Measurements from ENCODE around the gene EGFLAM. TPM values are rescaled to one million over a fixed set of nuclear protein-coding genes. Genes with fewer than 3 reads are reported as not detected.

EGFLAM gene
- polyA plus RNA-seq, 2 donors = 0.53 to 0.82 TPM

DNA sequence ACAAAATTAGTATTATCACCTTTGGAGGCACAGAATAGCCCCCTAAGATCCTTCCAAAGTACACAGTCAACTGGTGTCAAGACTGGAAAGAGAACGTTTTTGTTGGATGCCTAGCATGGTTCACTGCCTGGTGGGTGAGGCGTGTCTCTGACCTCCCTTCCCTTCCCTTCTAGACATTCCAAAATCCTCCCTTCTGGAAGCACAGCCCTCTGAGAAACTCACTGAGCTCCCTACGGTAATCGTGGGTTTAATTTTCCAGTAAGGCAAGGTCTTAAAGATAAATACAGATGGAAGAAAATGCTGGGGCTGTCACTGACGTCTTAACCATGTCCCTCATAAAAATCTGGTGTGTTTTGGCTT is 159.3 kb downstream of the EGFLAM start:
- 47 to 55% methylated on average over 5 of the region's 5 CpGs for WGBS, 2 donors
- H3K4me3 ChIP-seq (ENCODE audit: low read depth in 1 of 2, low read length in 2 of 2) = no peak overlapping the region
- no peaks in the 10 kb centered on the region for H3K27me3 ChIP-seq (ENCODE audit: control insufficient read depth in 1 of 2, insufficient read depth in 2 of 2, low read length in 2 of 2)
- no peak overlapping the region for H3K27ac ChIP-seq (ENCODE audit: low read depth in 2 of 2, low read length in 1 of 2)
- no peaks in the 10 kb centered on the region for H3K9me3 ChIP-seq (ENCODE audit: control insufficient read depth in 2 of 2, insufficient read depth in 1 of 2, low read depth in 1 of 2, low read length in 1 of 2)
- H3K36me3 ChIP-seq (ENCODE audit: control insufficient read depth in 2 of 2, insufficient read depth in 2 of 2, low read length in 1 of 2) = no peaks in the 10 kb centered on the region
- H3K4me1 ChIP-seq (ENCODE audit: control insufficient read depth in 2 of 2, insufficient read depth in 2 of 2, low read length in 1 of 2) = no peaks in the 10 kb centered on the region

DNA sequence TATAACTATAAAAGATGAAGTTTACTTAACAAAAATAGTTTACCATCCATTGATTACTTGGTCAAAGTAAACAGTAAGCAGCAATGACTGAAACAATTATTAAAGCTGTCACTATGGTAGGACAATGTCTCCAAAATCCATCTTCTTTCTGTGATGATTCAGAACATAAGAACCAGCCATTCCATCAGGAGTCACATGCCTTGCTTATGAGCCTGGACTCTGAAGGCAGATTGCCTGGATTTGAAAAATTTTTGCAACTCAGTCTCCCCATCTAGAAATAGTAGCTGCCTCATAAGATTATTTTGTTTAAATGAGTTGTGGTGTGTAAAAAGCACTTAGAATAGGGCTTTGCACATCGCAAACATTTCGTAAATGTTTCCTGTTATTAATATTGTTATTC is 161.9 kb downstream of the EGFLAM start:
- Histone ChIP-seq H3K27ac (ENCODE audit: low read depth in 2 of 2, low read length in 1 of 2) (no peak overlapping the region), H3K36me3 (ENCODE audit: control insufficient read depth in 2 of 2, insufficient read depth in 2 of 2, low read length in 1 of 2) (no peaks in the 10 kb centered on the region), H3K27me3 (ENCODE audit: control insufficient read depth in 1 of 2, insufficient read depth in 2 of 2, low read length in 2 of 2) (no peaks in the 10 kb centered on the region), H3K9me3 (ENCODE audit: control insufficient read depth in 2 of 2, insufficient read depth in 1 of 2, low read depth in 1 of 2, low read length in 1 of 2) (no peaks in the 10 kb centered on the region), H3K4me1 (ENCODE audit: control insufficient read depth in 2 of 2, insufficient read depth in 2 of 2, low read length in 1 of 2) (no peaks in the 10 kb centered on the region), H3K4me3 (ENCODE audit: low read depth in 1 of 2, low read length in 2 of 2) (no peak overlapping the region)
- 96 to 100% methylated on average over 2 of the region's 2 CpGs for WGBS, 2 donors

DNA sequence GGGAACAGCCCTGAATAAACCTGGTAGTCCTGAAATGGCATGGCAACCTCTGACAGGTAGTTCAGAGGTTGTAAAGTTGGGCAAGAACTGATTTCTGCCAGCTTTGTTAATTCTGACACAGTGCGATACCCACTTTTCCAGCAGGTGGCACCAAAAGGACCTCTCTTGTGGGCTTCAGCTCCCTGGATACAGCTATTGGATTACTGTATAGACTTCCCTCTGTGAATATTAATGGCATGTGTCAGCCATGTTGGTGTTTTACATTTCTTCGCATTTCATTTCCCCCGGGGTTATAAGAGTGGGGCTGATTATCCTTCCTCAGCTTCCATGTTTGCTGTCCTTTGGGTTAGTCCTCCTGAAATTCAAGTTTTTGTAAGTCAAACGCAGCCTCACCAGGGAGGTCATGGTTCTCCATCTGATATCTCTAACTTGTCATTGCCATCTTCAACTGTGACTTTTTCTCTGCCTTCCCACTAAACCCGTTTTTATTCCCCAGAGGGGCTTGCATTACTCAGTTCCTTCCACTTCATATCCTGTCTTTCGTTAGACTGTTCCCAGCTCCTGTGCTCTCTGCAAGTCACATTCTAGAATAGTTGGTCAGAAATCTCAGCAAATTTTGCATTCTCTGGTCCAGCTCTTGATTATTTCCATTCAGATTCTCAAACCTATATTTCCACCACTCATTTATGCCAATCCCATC is 162.5 kb downstream of the EGFLAM start:
- Histone ChIP-seq H3K36me3 (ENCODE audit: control insufficient read depth in 2 of 2, insufficient read depth in 2 of 2, low read length in 1 of 2) (no peaks in the 10 kb centered on the region), H3K27ac (ENCODE audit: low read depth in 2 of 2, low read length in 1 of 2) (no peak overlapping the region), H3K27me3 (ENCODE audit: control insufficient read depth in 1 of 2, insufficient read depth in 2 of 2, low read length in 2 of 2) (no peaks in the 10 kb centered on the region), H3K4me3 (ENCODE audit: low read depth in 1 of 2, low read length in 2 of 2) (no peak overlapping the region), H3K4me1 (ENCODE audit: control insufficient read depth in 2 of 2, insufficient read depth in 2 of 2, low read length in 1 of 2) (no peaks in the 10 kb centered on the region), H3K9me3 (ENCODE audit: control insufficient read depth in 2 of 2, insufficient read depth in 1 of 2, low read depth in 1 of 2, low read length in 1 of 2) (no peaks in the 10 kb centered on the region)
- 49% methylated on average over 6 of the region's 6 CpGs for WGBS, 2 donors

DNA sequence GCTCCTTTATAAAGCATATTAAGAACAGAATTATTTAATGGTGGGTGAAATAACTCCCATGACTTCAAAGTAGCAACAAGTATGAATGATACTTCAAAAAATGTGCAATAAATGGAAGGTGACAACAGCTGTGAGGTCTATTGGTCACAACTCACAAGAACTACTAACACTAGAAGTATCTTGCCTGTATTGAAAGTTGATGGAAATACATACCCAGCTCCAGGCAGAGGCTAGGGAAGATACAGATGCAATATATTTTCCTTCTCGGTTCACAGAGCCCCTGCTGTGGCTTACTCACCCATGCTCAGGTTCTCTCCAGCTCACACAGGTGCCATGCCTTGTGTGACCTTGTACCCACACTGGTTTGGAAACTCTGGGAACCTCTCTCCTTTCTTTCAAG is 164.3 kb downstream of the EGFLAM start:
- H3K4me3 ChIP-seq (ENCODE audit: low read depth in 1 of 2, low read length in 2 of 2) = no peak overlapping the region
- no peak overlapping the region for H3K27ac ChIP-seq (ENCODE audit: low read depth in 2 of 2, low read length in 1 of 2)
- H3K9me3 ChIP-seq (ENCODE audit: control insufficient read depth in 2 of 2, insufficient read depth in 1 of 2, low read depth in 1 of 2, low read length in 1 of 2) = no peaks in the 10 kb centered on the region
- WGBS, 2 donors = 86 to 87% methylated on average over 1 of the region's 1 CpG
- peaks cover 0 to 3% of the 10 kb centered on the region in 2 donors for H3K4me1 ChIP-seq (ENCODE audit: control insufficient read depth in 2 of 2, insufficient read depth in 2 of 2, low read length in 1 of 2)
- H3K36me3 ChIP-seq (ENCODE audit: control insufficient read depth in 2 of 2, insufficient read depth in 2 of 2, low read length in 1 of 2) = no peaks in the 10 kb centered on the region
- H3K27me3 ChIP-seq (ENCODE audit: control insufficient read depth in 1 of 2, insufficient read depth in 2 of 2, low read length in 2 of 2) = no peaks in the 10 kb centered on the region

DNA sequence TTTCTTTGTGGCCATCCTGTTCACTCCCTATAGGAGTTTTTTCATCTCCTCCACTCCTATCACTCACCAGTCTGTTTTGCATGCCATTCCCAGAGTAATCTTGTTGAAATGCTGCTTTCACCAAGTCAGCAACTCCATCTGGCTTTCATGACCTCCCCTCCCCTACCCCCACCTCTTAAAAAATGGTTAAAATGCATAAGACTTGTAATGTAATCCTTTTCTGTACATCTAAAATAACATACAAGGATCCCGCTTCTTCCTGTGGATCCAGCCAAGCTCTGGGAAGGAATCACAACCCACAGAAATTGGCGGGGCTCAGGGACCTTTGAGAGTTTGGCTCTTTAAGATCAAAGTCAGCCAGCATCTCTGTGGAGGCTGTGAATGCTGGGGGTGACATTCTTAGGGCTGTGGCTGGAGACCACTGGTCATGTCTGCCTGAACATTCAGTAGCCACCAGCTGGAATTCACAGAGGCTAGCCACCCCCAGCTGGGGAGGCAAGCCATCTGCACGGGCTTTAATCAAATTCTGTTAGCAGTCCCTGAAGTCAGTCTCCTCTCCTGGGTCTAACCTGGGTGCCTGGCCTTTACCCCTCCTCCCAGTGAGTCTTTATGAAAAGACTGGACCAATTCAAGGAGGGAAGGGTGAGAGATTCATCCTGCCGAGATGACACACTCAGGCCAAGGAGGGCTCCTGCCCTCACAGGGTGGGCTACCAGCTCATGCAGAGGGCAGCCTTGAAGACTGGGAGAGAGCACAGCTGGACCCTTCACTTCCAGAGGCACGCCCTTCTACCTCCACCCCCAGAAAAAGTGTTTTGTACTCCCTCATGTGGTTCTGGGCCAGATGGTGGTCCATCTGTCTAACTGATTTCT is 165.2 kb downstream of the EGFLAM start:
- Histone ChIP-seq H3K9me3 (ENCODE audit: control insufficient read depth in 2 of 2, insufficient read depth in 1 of 2, low read depth in 1 of 2, low read length in 1 of 2) (no peaks in the 10 kb centered on the region), H3K27ac (ENCODE audit: low read depth in 2 of 2, low read length in 1 of 2) (no peak overlapping the region), H3K27me3 (ENCODE audit: control insufficient read depth in 1 of 2, insufficient read depth in 2 of 2, low read length in 2 of 2) (no peaks in the 10 kb centered on the region), H3K4me1 (ENCODE audit: control insufficient read depth in 2 of 2, insufficient read depth in 2 of 2, low read length in 1 of 2) (peaks cover 0 to 3% of the 10 kb centered on the region in 2 donors), H3K36me3 (ENCODE audit: control insufficient read depth in 2 of 2, insufficient read depth in 2 of 2, low read length in 1 of 2) (no peaks in the 10 kb centered on the region), H3K4me3 (ENCODE audit: low read depth in 1 of 2, low read length in 2 of 2) (no peak overlapping the region)
- WGBS, 2 donors = 73 to 77% methylated on average over 5 of the region's 5 CpGs

GRCh38 chr5:38424148-38425060 is 166.0 kb downstream of the EGFLAM start:
- Histone ChIP-seq H3K36me3 (ENCODE audit: control insufficient read depth in 2 of 2, insufficient read depth in 2 of 2, low read length in 1 of 2) (no peaks in the 10 kb centered on the region), H3K27ac (ENCODE audit: low read depth in 2 of 2, low read length in 1 of 2) (no peak overlapping the region), H3K27me3 (ENCODE audit: control insufficient read depth in 1 of 2, insufficient read depth in 2 of 2, low read length in 2 of 2) (no peaks in the 10 kb centered on the region), H3K4me1 (ENCODE audit: control insufficient read depth in 2 of 2, insufficient read depth in 2 of 2, low read length in 1 of 2) (peaks cover 0 to 3% of the 10 kb centered on the region in 2 donors), H3K9me3 (ENCODE audit: control insufficient read depth in 2 of 2, insufficient read depth in 1 of 2, low read depth in 1 of 2, low read length in 1 of 2) (no peaks in the 10 kb centered on the region), H3K4me3 (ENCODE audit: low read depth in 1 of 2, low read length in 2 of 2) (no peak overlapping the region)
- 72 to 87% methylated on average over 4 of the region's 4 CpGs for WGBS, 2 donors

DNA sequence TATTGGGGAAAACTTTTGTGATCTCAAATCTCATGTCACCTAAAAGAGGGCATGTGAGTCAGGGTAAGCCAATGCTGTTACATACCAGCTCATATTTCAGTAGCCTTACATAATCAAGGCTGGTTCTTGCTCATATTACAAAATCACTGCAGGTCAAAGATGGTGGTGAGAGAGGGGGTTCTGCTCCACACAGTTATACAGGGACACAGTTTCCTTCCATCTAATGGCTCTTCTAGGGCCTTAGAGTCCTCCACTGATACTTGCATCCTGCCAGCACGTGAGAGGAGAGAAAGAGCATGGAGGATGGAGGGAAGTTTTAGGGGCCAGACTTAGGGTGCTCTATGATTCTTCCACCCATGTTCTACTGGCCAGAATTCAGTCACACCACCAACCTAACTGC is 168.1 kb downstream of the EGFLAM start:
- WGBS, 2 donors = 74 to 100% methylated on average over 1 of the region's 1 CpG
- H3K27me3 ChIP-seq (ENCODE audit: control insufficient read depth in 1 of 2, insufficient read depth in 2 of 2, low read length in 2 of 2) = no peaks in the 10 kb centered on the region
- H3K36me3 ChIP-seq (ENCODE audit: control insufficient read depth in 2 of 2, insufficient read depth in 2 of 2, low read length in 1 of 2) = no peaks in the 10 kb centered on the region
- no peak overlapping the region for H3K27ac ChIP-seq (ENCODE audit: low read depth in 2 of 2, low read length in 1 of 2)
- H3K4me3 ChIP-seq (ENCODE audit: low read depth in 1 of 2, low read length in 2 of 2) = no peak overlapping the region
- H3K9me3 ChIP-seq (ENCODE audit: control insufficient read depth in 2 of 2, insufficient read depth in 1 of 2, low read depth in 1 of 2, low read length in 1 of 2) = no peaks in the 10 kb centered on the region
- peaks cover 0 to 3% of the 10 kb centered on the region in 2 donors for H3K4me1 ChIP-seq (ENCODE audit: control insufficient read depth in 2 of 2, insufficient read depth in 2 of 2, low read length in 1 of 2)

DNA sequence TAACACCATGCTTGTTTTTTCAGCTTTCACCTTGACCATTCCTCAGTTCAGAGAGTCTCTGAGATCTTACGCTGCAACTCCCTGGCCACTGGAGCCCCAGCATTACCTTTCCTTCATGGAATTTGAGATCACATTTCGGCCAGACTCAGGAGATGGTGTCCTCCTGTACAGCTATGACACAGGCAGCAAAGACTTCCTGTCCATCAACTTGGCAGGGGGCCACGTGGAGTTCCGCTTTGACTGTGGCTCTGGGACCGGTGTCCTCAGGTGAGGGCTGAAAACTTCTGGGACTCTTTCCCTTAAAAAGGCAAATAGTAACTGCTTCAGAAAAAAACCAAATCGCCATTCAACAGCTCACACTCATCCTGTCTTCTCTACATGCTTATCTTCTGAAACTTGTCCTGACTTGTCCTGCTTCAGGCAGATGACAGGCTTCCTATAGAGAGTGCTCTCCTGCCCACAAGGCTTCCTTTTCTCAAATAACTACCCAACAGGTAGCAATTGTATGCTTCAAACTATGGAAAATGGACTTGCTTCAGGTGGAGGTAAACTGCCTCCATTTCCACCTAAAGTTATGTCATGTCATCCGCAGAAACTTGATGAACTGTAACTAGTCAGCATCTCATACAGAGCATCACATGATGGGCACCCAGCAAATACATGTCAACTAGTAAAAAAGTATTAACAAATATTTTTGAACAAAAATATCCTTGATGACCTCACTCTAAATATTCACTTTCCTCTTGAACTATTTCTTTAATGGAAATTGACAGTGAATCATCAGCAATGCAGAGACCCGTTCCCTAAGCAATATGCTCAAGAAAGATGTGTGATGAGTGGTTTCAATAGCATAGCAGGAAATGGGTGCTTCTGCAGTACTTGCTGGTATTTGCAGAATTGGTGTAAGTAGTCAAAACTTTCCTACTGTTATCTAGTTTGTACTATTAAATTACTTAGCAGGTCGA is 168.9 kb downstream of the EGFLAM start:
- Histone ChIP-seq H3K27me3 (ENCODE audit: control insufficient read depth in 1 of 2, insufficient read depth in 2 of 2, low read length in 2 of 2) (no peaks in the 10 kb centered on the region), H3K36me3 (ENCODE audit: control insufficient read depth in 2 of 2, insufficient read depth in 2 of 2, low read length in 1 of 2) (no peaks in the 10 kb centered on the region), H3K4me1 (ENCODE audit: control insufficient read depth in 2 of 2, insufficient read depth in 2 of 2, low read length in 1 of 2) (peaks cover 0 to 3% of the 10 kb centered on the region in 2 donors), H3K27ac (ENCODE audit: low read depth in 2 of 2, low read length in 1 of 2) (no peak overlapping the region), H3K4me3 (ENCODE audit: low read depth in 1 of 2, low read length in 2 of 2) (no peak overlapping the region), H3K9me3 (ENCODE audit: control insufficient read depth in 2 of 2, insufficient read depth in 1 of 2, low read depth in 1 of 2, low read length in 1 of 2) (no peaks in the 10 kb centered on the region)
- WGBS, 2 donors = 77 to 78% methylated on average over 9 of the region's 9 CpGs
